Transverse colon (tissue), 4 donors: ENCODE measurements around the gene HIVEP3. TPM values are rescaled to one million over a fixed set of nuclear protein-coding genes. Genes with fewer than 3 reads are reported as not detected.

ENCODE experiments used
- DNase-seq: peaks from one replicate; pipeline ENCODE4 v3.0.0-alpha.2; 2019
- H3K27ac ChIP-seq, 4 donors: fragments of 200-600 bp; sonication (generic); 2 replicates each; pipeline ENCODE4 v1.5.1; 2016 to 2018; ENCODE audit warnings: inconsistent platforms in 4 of 4
- H3K27me3 ChIP-seq: fragments of 200-600 bp; sonication (generic); 2 replicates; pipeline ENCODE4 v1.5.1; 2017; ENCODE audit warnings: inconsistent platforms
- H3K36me3 ChIP-seq, 4 donors: fragments of 200-600 bp; sonication (generic); 2 replicates each; pipeline ENCODE4 v1.5.1; 2017 to 2019; ENCODE audit warnings: inconsistent platforms in 4 of 4
- H3K4me1 ChIP-seq, 4 donors: fragments of 200-600 bp; sonication (generic); 2 replicates each; pipeline ENCODE4 v1.5.1; 2017 to 2020; ENCODE audit warnings: inconsistent platforms in 4 of 4
- H3K4me3 ChIP-seq, 4 donors: fragments of 200-600 bp; sonication (generic); 1 replicate in 1 of 4; 2 replicates in 3 of 4; pipeline versions ENCODE4 v1.5.1 to v1.6.1; 2017 to 2019; ENCODE audit warnings: inconsistent platforms in 4 of 4
- H3K9me3 ChIP-seq, 2 donors: fragments of 200-600 bp; sonication (generic); 2 replicates each; pipeline ENCODE4 v1.5.1; 2017 to 2019; ENCODE audit warnings: inconsistent platforms in 2 of 2
- EP300 ChIP-seq: sonication (generic); formaldehyde crosslinking; IDR thresholded peaks from one replicate; pipeline ENCODE4 v1.6.1; 2017; ENCODE audit warnings: antibody characterized with exemption, low read depth
- POLR2A ChIP-seq: fragments of 450-650 bp; IDR thresholded peaks from one replicate; pipeline ENCODE4 v1.6.1; 2016; ENCODE audit warnings: antibody characterized with exemption, mild to moderate bottlenecking, moderate library complexity
- POLR2AphosphoS5 ChIP-seq, 3 donors: sonication (generic); formaldehyde crosslinking; IDR thresholded peaks; one replicate each; pipeline ENCODE4 v1.6.1; 2016; ENCODE audit warnings: antibody characterized with exemption in 3 of 3
- WGBS, 2 donors: methylation state at CpG; one replicate each; pipeline ENCODE4 v1.1.5; 2018; ENCODE audit warnings: low coverage in 1 of 2; 5-methylcytosine and 5-hydroxymethylcytosine counted together
- in situ Hi-C, 4 donors: fragments of 200-750 bp; cut with MboI; loops; one replicate each; pipeline versions ENCODE4 v1.15.0 to v1.15.1; 2017; ENCODE audit warnings: low sequenced_read_pairs in 3 of 4, low pct_ligation_motif_present in 1 of 4, low pct_unique_long_range_greater_than_20kb in 1 of 4
- intact Hi-C: fragments of 100-400 bp; cut with DNase I; formaldehyde crosslinking; loops from one replicate; pipeline ENCODE4 v1.15.1; 2023; ENCODE audit warnings: low total_unique reads
- total RNA-seq, 4 donors: library from RNA; depleted of rRNA; stranded (reverse); fragments of >200 nt; gene quantifications; one replicate each; pipeline ENCODE4 v1.1.0, GENCODE V29; 2016
- TF ChIP-seq, protein P1 (sequence below), 5 experiments: fragments of 200-600 bp in 3 of 5; fragments of 450-650 bp in 2 of 5; sonication (generic) in 3 of 5; IDR thresholded peaks; 1 replicate in 2 of 5; 2 replicates in 3 of 5; pipeline ENCODE4 v1.5.1; 2016 to 2017; ENCODE audit warnings: antibody characterized with exemption in 5 of 5, inconsistent platforms in 3 of 5, mild to moderate bottlenecking in 2 of 5, moderate library complexity in 1 of 5

Gene HIVEP3
- total RNA-seq, 4 donors from 2014 or later, result 3.7 to 15.0 (median 5.2) TPM

DNA sequence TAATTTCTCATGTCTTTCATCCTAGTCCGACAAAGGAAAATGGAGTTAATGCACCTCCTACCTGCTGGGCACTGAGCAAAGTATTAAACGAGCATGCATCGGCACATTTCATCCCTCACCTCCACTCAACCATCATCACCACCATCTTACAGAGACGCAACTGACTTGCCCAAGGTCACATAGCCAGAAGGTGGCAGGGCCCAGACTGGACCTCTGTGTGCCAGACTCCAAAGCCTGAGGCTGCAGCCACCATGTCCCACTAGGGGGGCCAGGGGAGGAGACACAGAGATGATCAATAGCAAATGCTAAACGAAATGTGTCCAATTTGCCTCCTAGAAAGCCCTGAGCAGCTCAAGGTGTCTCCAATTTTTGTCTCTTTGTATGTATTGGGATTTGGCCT is 270.5 kb downstream of the HIVEP3 start:
- no peak for DNase-seq
- no peak overlapping the region for H3K4me3 ChIP-seq
- intact Hi-C loops (no loop called here), in situ Hi-C loops (no loop called here)
- H3K27ac ChIP-seq, result no peak overlapping the region
- H3K9me3 ChIP-seq, result no peaks in the 10 kb centered on the region
- no peaks in the 10 kb centered on the region for H3K36me3 ChIP-seq
- TF ChIP-seq POLR2A, result no peak
- TF ChIP-seq, protein P1, sequence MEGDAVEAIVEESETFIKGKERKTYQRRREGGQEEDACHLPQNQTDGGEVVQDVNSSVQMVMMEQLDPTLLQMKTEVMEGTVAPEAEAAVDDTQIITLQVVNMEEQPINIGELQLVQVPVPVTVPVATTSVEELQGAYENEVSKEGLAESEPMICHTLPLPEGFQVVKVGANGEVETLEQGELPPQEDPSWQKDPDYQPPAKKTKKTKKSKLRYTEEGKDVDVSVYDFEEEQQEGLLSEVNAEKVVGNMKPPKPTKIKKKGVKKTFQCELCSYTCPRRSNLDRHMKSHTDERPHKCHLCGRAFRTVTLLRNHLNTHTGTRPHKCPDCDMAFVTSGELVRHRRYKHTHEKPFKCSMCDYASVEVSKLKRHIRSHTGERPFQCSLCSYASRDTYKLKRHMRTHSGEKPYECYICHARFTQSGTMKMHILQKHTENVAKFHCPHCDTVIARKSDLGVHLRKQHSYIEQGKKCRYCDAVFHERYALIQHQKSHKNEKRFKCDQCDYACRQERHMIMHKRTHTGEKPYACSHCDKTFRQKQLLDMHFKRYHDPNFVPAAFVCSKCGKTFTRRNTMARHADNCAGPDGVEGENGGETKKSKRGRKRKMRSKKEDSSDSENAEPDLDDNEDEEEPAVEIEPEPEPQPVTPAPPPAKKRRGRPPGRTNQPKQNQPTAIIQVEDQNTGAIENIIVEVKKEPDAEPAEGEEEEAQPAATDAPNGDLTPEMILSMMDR (IDR thresholded peaks at IDR 0.05), result no peak
- TF ChIP-seq POLR2AphosphoS5 (IDR thresholded peaks at IDR 0.05), result no peak
- no peak for TF ChIP-seq EP300
- 99% methylated on average over 5 of the region's 5 CpGs; no CpG with 5 or more reads in 1 of the 2 donors for WGBS, 2 donors
- no peaks in the 10 kb centered on the region for H3K27me3 ChIP-seq
- H3K4me1 ChIP-seq, result peaks cover 0 to 3% (median 0%) of the 10 kb centered on the region in 4 donors

DNA sequence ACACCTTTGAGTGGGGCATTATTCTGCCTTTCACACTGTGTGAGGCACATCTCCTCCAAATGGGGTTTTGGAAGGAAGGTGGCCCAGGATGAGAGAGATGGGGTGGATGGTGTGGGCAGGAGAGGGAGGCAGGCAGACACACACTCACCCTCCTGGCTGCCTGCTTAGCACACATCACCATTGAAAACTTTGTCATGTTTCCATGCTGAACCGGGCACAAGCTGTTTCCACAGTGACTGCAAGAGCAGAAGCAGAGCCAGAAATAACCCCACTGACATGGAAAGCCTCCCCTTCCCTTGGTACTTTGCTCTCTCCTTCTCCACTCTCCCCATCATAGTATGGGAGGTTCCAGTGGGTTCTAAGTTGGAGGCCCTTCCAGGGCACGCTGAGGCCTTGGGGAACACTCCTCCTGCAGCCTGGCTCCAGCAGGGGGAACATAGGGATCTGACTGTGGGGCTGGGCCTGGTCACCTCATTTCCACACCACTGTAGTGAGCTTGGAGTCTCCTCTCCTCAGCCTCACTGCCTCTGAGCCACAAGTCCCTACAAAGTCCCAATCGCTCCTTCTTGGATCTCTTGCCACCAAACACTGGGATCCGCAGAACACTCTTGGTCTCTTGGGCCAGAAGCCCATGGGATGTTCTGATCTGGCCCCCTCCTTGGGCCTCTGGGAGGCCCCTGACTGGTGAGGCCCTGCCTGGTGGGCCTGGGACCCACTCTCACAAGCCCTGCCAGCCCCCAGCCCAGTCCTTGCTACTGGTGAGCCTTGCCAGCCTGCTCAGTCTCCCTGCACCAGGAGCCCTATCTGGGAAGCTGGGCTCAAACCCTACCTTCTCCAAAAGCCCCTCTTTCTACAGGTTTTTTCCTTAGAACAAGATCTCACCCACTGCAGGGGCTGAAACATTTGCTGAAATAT is 271.2 kb downstream of the HIVEP3 start:
- intact Hi-C loops (no loop called here), in situ Hi-C loops (no loop called here)
- H3K4me1 ChIP-seq, result peaks cover 0 to 3% (median 0%) of the 10 kb centered on the region in 4 donors
- H3K9me3 ChIP-seq, result no peaks in the 10 kb centered on the region
- 80 to 98% methylated on average over 2 to 4 of the region's 4 CpGs for WGBS, 2 donors
- H3K27ac ChIP-seq, result no peak overlapping the region
- peak; percentile 2 for DNase-seq
- H3K4me3 ChIP-seq, result no peak overlapping the region
- no peaks in the 10 kb centered on the region for H3K27me3 ChIP-seq
- TF ChIP-seq, protein P1 (IDR thresholded peaks at IDR 0.05), result no peak
- TF ChIP-seq POLR2AphosphoS5 (IDR thresholded peaks at IDR 0.05) (no peak), POLR2A (no peak), EP300 (no peak)
- no peaks in the 10 kb centered on the region for H3K36me3 ChIP-seq

DNA sequence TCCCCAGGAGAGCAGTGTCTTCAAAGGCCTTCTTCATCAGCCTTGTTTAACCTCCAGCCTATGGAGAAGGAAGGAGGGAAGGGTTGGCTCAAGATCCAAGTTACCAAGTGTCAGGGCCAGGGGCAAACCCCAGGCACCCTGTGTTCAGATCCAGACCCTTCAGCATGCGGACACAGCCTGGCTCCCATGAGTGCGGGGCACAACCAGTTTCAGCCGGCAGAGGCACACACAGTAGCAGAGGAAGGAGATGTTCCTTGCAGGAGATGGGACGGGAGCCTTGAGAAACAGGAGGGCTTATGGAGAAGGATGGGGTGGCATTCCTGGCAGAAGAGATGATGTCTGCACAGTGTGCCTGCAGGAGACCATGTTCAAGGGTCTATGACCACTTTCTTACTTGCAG is 272.5 kb downstream of the HIVEP3 start:
- no peaks in the 10 kb centered on the region for H3K36me3 ChIP-seq
- no peaks in the 10 kb centered on the region for H3K27me3 ChIP-seq
- intact Hi-C loops (no loop called here), in situ Hi-C loops (no loop called here)
- TF ChIP-seq POLR2AphosphoS5 (IDR thresholded peaks at IDR 0.05) (no peak), EP300 (no peak), POLR2A (no peak)
- TF ChIP-seq, protein P1 (IDR thresholded peaks at IDR 0.05), result no peak
- no peaks in the 10 kb centered on the region for H3K9me3 ChIP-seq
- 94% methylated on average over 4 of the region's 4 CpGs; no CpG with 5 or more reads in 1 of the 2 donors for WGBS, 2 donors
- no peak overlapping the region for H3K4me3 ChIP-seq
- peaks cover 0 to 3% (median 0%) of the 10 kb centered on the region in 4 donors for H3K4me1 ChIP-seq
- no peak for DNase-seq
- no peak overlapping the region for H3K27ac ChIP-seq

DNA sequence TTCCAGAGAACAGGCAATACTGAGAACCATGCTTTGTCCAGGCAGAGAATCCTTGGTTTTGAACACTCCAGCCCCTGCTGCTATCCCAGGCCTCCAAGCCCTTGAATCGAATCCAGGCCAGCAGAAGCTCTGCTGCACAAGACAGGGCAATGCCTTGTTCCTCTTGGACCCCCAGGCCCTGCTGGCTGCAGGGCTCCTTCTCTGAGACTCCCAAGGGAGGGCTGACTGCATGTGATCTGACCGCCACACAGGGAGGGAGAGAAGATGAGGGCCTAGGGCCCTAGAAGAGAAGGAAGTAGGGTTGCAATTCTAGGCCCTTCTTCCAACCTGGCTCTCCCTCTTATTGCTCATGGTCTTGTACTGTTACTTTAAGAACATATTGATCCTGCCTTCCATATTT is 273.7 kb downstream of the HIVEP3 start:
- H3K27me3 ChIP-seq, result no peaks in the 10 kb centered on the region
- peaks cover 0 to 2% (median 0%) of the 10 kb centered on the region in 4 donors for H3K4me1 ChIP-seq
- no peaks in the 10 kb centered on the region for H3K36me3 ChIP-seq
- intact Hi-C loops, result no loop called here
- H3K9me3 ChIP-seq, result no peaks in the 10 kb centered on the region
- DNase-seq, result peak; percentile 6
- H3K4me3 ChIP-seq, result no peak overlapping the region
- H3K27ac ChIP-seq, result no peak overlapping the region
- TF ChIP-seq EP300, result no peak
- no peak for TF ChIP-seq POLR2A
- no peak for TF ChIP-seq POLR2AphosphoS5 (IDR thresholded peaks at IDR 0.05)
- TF ChIP-seq, protein P1 (IDR thresholded peaks at IDR 0.05), result no peak
- in situ Hi-C loops, result no loop called here
- WGBS, 2 donors, result 88% methylated on average over 2 of the region's 2 CpGs; no CpG with 5 or more reads in 1 of the 2 donors
